GM10266 (cell line): ENCODE measurements around the gene RAP1GAP.

ENCODE experiments used
- DNase-seq: peaks from one replicate; pipeline ENCODE4 v3.0.0; 2012; ENCODE audit errors: extremely low spot score
- TF ChIP-seq, protein P1 (sequence below): IDR thresholded peaks from 2 replicates; pipeline ENCODE4 v1.5.1; 2012; ENCODE audit warnings: mild to moderate bottlenecking, low read depth; ENCODE audit not compliant: control insufficient read depth, insufficient read depth; ENCODE audit errors: missing control alignments

RAP1GAP gene

DNA sequence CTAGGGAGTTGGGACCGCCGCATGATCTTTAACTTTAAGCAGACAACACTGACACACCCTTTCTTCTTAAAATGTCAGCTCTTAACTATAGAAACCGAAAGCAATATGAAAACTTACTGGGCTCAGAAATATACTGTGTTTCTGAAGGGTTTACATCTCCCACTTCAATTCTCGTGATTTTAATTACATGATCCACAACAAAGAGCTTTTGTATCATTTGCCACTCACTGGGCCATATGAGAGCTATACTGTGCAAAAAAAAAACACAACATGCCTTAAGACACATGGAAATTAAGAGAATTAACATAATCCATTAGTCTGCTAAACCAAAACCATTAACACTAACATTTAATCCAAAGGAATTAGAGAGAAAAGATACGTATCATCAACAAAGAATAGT lies 35.0 kb upstream of the RAP1GAP start:
- no peak for DNase-seq
- TF ChIP-seq, protein P1, sequence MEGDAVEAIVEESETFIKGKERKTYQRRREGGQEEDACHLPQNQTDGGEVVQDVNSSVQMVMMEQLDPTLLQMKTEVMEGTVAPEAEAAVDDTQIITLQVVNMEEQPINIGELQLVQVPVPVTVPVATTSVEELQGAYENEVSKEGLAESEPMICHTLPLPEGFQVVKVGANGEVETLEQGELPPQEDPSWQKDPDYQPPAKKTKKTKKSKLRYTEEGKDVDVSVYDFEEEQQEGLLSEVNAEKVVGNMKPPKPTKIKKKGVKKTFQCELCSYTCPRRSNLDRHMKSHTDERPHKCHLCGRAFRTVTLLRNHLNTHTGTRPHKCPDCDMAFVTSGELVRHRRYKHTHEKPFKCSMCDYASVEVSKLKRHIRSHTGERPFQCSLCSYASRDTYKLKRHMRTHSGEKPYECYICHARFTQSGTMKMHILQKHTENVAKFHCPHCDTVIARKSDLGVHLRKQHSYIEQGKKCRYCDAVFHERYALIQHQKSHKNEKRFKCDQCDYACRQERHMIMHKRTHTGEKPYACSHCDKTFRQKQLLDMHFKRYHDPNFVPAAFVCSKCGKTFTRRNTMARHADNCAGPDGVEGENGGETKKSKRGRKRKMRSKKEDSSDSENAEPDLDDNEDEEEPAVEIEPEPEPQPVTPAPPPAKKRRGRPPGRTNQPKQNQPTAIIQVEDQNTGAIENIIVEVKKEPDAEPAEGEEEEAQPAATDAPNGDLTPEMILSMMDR: no peak

GRCh38 chr1:21703318-21703963 lies 34.3 kb upstream of the RAP1GAP start:
- DNase-seq: no peak

GRCh38 chr1:21702780-21703179 lies 33.6 kb upstream of the RAP1GAP start:
- TF ChIP-seq, protein P1: no peak
- no peak for DNase-seq

More at GRCh38 chr1:21703318-21703963, 34.3 kb upstream of the RAP1GAP start:
- TF ChIP-seq, protein P1: peak; percentile 9

- DNase-seq: no peak
- TF ChIP-seq, protein P1: no peak
Measured at GRCh38 chr1:21701401-21701800, 32.2 kb upstream of the RAP1GAP start.

DNA sequence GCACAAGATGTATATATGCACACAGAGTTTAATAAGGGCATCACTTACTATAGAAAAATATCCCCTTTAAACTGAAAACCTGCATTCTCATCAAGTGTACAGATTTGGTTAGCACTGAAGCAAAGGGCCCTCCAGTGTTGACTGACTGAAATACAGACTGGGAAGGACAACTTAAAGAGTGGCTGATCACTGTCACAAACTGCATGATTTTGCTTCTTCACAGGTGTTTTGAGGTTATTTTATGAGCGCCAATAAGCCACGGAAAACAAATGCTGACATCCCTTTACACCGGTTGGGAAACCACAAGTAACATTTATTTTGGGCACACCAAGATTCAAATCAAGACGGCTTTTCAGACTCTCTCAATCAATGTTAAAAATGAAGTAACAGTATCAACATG lies 30.9 kb upstream of the RAP1GAP start:
- no peak for DNase-seq

GRCh38 chr1:21696931-21697330 lies 27.8 kb upstream of the RAP1GAP start:
- TF ChIP-seq, protein P1: no peak
- DNase-seq: no peak

More for the DNA sequence above, 30.9 kb upstream of the RAP1GAP start:
- TF ChIP-seq, protein P1: no peak

DNA sequence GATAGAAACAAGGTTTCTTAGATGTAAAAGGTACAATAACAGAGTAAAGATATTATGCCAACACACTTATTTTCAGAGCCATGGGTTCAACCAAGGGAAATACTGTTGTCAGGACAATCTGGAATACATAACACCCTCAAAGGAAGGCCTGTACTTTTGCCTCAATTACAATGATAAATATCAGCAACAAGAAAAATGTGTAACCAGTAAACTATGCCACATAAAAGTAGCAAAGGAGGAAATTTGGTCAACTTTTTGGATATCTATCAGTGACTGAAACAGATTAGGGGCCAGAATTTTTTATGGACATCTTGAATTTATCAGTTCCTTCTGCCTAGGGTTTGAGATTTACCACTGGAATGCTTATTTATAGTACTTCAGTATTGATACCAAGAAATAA lies 24.6 kb upstream of the RAP1GAP start:
- TF ChIP-seq, protein P1: no peak
- no peak for DNase-seq
